Measurements from ENCODE around the gene MYT1.
"Not testable (repeated sequence)": the region's sequence is repeated elsewhere in the genome, so short reads cannot be mapped to it uniquely, and the experiment has no call there.

MYT1 gene

DNA sequence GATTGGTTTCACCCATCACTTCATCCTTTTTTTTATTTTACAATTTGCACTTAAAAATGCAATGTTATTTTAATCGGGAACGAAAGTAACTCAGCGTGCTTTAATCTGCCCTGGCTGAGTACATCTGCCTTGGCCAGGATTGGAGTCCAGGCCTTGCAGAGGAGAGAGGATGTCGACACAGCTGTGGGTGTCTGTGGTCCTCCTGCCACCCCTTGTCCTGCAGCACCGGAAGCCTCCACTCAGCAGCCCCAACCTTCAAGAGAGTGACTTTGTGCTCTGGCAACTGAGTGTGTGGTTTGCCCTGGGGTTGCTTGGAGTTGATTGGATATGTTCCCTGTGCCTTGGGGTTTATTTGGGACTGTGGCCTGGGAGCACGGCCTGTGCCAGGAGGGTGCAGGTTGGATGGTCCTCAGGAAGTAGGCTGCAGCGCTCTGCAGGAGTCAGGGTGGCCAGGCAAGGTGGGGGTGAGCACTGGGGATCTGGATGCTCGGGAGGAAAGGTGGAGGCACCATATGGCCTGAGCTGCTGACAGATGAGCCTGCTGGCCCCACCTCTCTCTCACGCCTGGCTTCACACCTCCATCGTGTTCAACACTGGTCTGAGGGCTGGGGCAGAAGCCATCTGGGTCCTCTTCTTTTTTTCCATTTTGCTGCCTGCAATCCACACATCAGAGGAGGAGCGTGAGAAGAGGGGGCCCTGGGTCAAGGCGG is 4.3 kb downstream of the MYT1 start:
- no peak for DNase-seq (ENCODE audit: low spot score)

- DNase-seq (ENCODE audit: low spot score), result no peak
These were observed 4.9 kb downstream of the MYT1 start for GRCh38 chr20:64169091-64169560.

DNA sequence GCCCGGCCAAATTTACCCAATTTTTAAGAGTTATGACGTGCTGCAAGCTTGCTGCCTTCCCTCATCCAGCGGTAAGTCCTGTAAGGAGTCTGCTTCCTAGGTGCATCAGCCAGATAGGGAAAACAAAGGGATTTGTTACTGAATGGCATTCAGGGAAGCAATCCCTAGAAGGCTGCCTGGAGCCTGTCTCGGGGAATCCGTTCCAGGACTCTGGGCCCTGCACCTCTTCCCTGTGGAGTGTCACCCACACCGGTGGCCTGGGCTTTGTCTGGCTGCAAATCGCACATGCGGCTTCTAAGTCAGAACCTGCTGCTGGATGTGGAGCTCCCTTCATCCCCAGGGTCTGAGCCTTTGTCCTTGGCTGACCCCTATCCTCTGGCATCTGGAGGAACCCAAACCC is 7.0 kb downstream of the MYT1 start:
- DNase-seq (ENCODE audit: low spot score), result no peak

- no peak for DNase-seq (ENCODE audit: low spot score)
These were observed 8.9 kb downstream of the MYT1 start for GRCh38 chr20:64173116-64173515.

DNA sequence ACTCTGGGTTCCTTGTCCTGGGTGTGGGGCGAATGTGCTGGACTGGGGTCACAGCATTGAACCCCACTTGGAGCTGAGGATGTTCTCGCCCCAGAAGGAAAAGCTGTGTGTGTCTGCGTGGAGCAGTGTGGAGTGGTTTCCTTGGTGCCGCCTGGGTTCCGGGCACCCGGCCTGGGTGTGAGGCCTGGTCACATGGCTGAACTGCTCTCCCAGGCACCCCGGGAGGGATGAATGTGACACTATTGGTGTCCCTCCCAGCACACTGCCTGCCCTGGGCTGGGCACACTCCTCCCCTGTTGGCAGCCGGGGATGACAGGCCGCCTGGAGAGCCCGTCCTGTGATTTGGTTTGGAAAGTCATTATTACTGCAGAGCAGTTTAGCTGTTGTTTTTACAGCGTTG is 12.3 kb downstream of the MYT1 start:
- no peak for DNase-seq (ENCODE audit: low spot score)

GRCh38 chr20:64176971-64177370 is 12.7 kb downstream of the MYT1 start:
- DNase-seq (ENCODE audit: low spot score), result no peak

DNA sequence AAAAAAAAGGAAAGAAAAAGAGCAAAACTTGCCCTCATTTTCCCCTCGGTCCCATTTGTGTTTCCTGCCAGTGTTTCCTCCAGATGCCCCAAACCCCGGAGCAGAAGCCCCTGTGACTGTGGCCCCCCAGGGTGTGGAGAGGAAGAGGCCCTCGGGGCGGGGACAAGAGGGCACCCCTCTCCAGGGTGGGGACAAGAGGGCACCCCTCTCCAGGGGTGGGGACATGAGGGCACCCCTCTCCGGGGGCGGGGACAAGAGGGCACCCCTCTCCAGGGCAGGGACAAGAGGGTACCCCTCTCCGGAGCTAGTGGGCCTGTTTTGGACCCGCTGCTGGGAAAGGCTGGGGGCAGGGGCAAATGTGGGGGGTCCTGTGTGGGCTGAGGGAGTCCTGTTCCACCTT is 13.1 kb downstream of the MYT1 start:
- no peak for DNase-seq (ENCODE audit: low spot score)

GRCh38 chr20:64177787-64178186 is 13.5 kb downstream of the MYT1 start:
- DNase-seq (ENCODE audit: low spot score), result no peak

DNA sequence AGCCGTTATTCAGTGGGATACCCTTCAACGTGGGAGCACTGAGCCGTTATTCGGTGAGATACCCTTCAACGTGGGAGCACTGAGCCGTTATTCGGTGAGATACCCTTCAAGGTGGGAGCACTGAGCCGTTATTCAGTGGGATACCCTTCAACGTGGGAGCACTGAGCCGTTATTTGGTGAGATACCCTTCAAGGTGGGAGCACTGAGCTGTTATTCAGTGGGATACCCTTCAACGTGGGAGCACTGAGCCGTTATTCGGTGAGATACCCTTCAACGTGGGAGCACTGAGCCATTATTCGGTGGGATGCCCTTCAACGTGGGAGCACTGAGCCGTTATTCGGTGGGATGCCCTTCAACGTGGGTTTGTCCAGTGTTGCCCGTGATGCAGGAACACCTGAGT is 14.7 kb downstream of the MYT1 start:
- not testable (repeated sequence) for DNase-seq (ENCODE audit: low spot score)

GRCh38 chr20:64179805-64180204 is 15.6 kb downstream of the MYT1 start:
- no peak for DNase-seq (ENCODE audit: low spot score)

GRCh38 chr20:64180673-64181072 is 16.4 kb downstream of the MYT1 start:
- no peak for DNase-seq (ENCODE audit: low spot score)

DNA sequence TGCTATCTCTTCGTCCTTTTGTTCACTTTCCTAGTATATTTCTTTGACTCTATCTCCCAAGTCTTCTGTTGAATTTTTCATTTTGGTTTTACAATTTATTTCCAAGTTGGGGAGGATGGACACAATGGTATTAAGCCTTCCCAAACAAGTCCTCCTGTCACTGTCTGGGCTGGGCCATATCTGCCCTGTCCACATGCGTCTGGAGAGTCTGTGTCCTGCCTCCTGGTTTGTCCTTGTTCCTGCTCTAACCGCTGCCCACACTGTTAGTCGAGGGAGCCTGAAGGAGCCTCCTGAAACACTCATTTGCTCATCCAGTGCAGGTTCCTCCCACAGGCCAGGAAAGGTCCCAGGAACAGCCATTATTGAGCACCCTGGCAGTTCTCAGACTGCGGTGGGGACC is 17.1 kb downstream of the MYT1 start:
- no peak for DNase-seq (ENCODE audit: low spot score)

GRCh38 chr20:64182146-64182865 is 18.1 kb downstream of the MYT1 start:
- DNase-seq (ENCODE audit: low spot score), result no peak

GRCh38 chr20:64183313-64183712 is 19.1 kb downstream of the MYT1 start:
- DNase-seq (ENCODE audit: low spot score), result no peak

DNA sequence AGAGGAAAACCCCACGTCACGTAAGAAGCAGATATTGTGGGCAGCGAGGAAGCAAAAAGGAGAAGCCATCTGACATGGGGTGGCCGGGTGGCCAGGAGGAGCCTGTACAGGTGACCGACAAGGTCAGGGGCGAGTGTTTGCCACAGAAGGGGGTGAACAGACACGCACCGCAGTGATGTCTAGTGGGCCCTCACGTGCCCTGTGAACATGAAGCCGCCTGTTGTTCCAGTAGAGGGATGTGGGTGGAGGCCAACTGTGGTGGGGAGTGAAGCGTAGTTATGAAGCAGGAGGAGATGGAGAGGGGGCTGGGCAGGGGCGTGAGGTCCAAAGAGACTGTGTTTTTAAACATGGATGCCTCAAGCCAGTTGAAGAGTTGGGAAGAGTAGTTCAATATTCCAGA is 20.5 kb downstream of the MYT1 start:
- DNase-seq (ENCODE audit: low spot score), result no peak

DNA sequence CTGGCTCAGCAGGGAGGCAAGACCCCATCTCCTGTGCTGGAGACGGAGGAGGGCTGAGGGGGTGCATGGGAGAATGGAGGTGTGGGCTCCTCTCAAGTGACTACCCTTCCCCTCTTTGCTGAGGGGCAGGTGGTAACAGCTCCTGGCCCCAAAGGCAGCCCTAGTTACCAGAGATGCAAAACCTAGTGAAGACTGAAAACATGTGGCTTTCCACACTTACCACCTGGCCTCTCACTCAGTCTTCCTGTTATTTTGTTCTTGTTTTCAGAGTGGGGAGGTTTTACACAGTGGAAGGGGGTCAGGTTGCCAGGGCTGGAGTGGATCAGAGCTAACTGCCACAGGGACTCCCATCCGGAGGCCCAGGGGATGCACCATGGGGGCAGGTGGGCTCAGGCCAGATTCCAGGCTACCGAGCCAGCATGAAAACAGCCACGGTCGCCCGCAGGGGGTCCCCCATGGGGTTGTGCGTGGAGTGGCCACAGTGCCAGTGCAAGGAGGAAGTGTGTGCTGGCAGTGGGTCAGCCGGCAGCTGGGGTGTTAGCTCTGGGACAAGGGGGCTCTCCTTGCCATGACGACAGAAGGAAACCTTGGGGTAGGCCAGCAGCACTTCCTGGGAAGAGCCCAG is 21.1 kb downstream of the MYT1 start:
- no peak for DNase-seq (ENCODE audit: low spot score)

- no peak for DNase-seq (ENCODE audit: low spot score)
These were observed 21.9 kb downstream of the MYT1 start for GRCh38 chr20:64186071-64186598.

DNA sequence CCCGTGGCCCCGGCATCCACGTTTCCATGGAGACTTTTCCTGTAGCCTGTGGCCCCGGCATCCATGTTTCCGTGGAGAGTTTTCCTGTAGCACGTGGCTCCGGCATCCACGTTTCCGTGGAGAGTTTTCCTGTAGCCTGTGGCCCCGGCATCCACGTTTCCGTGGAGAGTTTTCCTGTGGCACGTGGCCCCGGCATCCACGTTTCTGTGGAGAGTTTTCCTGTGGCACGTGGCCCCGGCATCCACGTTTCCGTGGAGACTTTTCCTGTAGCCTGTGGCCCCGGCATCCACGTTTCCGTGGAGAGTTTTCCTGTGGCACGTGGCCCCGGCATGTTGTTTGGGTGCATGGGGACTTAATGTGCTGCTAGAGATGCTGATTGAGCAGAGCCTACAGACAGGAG is 23.0 kb downstream of the MYT1 start:
- DNase-seq (ENCODE audit: low spot score), result not testable (repeated sequence)

DNA sequence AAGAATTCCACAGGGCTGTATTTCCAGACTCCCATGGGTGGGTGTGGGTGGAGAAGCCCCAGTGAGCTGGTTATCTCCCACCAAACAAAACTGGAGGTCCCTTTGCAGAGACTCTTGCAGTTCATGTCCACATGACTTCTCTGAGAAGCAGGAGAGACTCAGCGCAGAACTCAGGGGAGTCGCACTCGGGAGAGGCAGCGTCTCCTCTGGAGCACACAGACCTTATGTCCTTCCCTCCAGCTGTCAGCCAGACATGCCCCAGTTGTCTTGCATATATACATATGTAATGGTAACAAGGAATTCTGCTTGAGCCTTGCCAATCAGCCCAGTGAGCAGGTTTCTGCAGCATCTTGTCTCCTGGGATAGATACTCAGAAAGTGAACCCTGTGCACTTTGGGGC is 23.8 kb downstream of the MYT1 start:
- DNase-seq (ENCODE audit: low spot score), result no peak

GRCh38 chr20:64188682-64189529 is 24.7 kb downstream of the MYT1 start:
- DNase-seq (ENCODE audit: low spot score), result no peak

GRCh38 chr20:64189530-64189966 is 25.3 kb downstream of the MYT1 start:
- no peak for DNase-seq (ENCODE audit: low spot score)

GRCh38 chr20:64189986-64190385 is 25.7 kb downstream of the MYT1 start:
- no peak for DNase-seq (ENCODE audit: low spot score)
